Fibroblast of skin of left quadriceps (primary cell): ENCODE results near the gene TP53I11.

Experiments used
- DNase-seq, 2 experiments: peaks; one replicate each; pipeline ENCODE4 v3.0.0-alpha.2; 2013; ENCODE audit warnings: low read depth in 2 of 2

The TP53I11 gene

GRCh38 chr11:44886790-44887140 lies 63.9 kb downstream of the TP53I11 start:
- peak; percentile 57 to 64 for DNase-seq

GRCh38 chr11:44885919-44886789 lies 64.5 kb downstream of the TP53I11 start:
- no peak for DNase-seq

DNA sequence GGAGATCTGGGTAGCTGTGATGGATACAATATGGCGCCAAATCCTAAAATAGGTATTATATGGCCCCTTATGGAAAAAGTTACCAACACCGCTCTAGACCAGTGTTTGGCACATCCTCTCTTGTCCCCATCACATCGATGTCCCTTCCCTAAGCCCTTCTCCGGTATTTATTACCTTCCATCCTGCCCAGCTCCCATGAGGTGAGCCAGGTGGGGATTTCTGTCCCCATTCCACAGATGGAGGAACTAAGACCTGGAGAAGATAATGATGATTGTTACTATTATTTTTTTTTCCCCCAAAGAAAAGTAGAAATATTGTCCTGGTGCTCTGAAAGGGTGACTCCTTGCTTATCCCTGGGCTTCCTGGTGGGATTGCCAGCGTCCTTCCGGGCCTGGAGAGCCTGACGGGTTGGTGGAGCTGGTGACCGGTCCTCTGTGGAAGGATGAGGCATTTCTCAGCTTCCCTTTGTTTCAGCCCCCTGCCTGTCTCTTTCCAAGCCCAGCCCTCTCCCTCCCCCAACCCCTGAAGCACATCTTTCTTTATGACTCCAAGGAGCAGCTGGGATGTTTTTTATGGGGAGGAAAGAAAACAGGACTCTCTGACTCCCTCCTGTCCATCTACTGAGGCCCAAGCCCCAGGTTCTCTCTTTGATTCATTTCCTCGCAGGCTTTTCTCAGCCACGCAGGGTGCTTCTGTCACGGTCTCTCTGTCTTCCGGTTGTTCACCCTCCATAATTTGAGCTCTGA lies 65.4 kb downstream of the TP53I11 start:
- no peak for DNase-seq

DNA sequence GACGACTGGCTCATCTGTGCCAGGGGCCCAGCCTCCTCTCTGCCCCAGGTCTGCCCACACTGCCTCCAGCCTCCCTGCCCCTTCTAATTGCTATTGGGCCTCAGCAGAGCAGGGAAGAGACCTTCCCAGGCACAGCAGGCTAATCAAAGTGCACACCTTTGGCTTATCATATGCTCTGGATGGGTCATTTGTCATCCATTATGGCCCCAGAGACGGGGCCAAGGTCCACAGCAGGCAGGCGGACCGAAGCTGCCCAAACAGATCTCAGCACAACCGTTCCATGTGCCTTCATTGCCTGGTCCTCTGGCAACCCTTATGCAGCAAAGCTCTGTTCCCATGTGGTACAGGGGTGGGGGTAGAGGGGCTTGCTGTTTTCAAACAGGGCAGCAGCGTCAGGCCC lies 66.6 kb downstream of the TP53I11 start:
- DNase-seq = no peak

- no peak for DNase-seq
These were observed 67.4 kb downstream of the TP53I11 start for GRCh38 chr11:44883277-44883676.
